KBM-7 (cell line): ENCODE results near the gene PDE8A.

Experiments
- DNase-seq: peaks from one replicate; pipeline ENCODE4 v3.0.0-alpha.2; 2015
- in situ Hi-C: fragments of 300-500 bp; cut with MboI; formaldehyde crosslinking; loops from 2 replicates; pipeline ENCODE4 v1.14.3; 2020; ENCODE audit warnings: low sequenced_read_pairs, low pct_unique_long_range_greater_than_20kb, mixed read lengths

PDE8A gene

DNA sequence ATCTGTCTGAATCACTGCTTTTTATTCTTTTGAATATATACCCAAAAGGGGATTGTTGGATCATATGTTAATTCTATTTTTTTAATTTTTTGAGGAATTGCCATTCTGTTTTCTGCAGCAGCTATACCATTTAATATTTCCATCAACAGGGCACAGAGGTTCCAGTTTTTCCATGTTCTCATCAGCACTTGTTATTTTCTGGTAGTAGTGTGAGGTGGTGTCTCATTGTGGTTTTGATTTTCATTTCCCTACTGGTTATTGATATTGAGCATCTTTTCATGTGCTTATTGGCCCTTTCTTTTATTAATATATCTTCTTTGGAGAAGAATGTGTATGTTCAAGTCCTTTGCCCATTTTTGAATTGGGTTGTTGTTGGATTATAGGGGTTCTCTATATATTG is 68.1 kb downstream of the PDE8A start:
- in situ Hi-C loops: no loop called here
- no peak for DNase-seq

DNA sequence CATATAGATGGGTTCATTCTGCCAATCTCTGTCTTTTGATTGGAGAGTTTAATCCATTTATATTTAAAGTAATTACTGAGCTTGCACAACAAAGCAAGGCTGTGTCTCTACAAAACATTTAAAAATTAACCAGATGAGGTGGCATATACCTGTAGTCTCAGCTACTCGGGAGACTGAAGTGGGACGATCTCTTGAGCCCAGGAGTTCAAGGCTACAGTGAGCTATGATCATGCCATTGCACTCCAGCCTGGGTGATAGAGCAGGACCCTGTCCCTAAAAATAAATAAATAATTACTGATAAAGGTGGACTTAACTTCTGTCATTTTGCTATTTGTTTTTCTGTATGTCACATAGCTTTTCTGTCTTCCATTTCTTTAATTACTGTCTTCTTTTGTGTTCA is 78.1 kb downstream of the PDE8A start:
- in situ Hi-C loops: no loop called here
- DNase-seq: no peak

DNA sequence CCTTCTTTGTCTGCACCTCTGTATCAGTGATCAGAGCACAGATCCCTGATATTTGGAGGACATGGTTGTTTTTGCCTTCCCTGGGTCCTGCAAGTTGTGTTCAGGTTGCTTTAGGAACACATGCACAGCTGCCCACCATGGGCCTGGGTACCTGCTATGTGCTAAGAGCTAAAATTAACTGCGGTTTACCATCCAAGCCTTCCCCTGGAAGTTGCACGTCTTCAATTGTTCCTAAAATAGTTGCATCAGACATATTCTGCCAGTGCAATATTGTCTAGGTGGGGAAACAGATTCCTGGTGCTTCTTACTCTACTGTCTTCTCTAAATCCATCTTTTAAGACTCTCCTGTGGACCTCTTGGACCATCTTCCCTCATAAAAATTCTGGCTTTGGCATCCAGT is 80.9 kb downstream of the PDE8A start:
- DNase-seq: no peak
- in situ Hi-C loops: no loop called here

DNA sequence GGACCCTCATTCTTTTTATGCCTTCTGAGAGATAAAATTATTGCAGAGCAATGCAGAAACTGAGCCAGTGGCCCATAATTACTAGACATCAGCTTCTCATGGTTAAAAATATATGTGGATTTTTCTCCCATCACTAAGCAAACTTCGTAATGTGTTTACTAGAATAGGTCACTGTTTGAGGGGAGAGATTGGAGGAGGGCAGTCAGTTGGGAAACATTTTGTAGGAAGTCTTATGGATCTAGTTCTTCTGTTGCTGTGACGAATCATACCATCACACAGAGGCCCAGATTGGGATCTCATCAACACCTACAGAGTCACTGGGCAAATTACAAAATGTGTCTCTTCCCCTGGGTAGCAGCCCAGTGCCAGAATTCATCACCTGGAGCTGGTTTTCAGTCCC is 81.4 kb downstream of the PDE8A start:
- no peak for DNase-seq
- in situ Hi-C loops: no loop called here

DNA sequence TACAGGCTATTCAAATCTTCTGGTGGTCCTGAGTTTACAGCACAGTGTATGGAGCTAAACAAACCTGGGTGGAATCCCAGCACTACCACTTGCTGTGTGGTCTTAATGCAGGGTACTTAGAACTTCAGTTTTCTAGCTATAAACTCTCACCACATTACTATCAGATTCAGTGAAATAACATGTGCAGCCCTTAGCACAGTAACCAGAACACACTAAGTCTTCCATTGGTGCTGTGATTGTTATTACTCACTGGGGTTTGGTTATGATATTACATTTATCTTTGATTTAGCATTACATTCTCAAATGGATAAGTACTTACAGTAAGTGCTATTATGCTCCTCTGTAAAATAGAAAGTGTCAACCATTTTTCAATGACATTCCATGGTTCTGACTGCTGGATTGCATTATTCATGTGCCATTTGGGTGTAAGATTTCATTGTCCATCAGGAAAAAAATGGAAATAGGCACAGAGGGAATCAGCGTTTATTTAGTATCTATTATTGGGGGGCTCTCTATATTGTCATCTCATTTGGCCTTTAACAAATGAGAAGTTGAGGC is 81.9 kb downstream of the PDE8A start:
- in situ Hi-C loops: no loop called here
- DNase-seq: no peak

DNA sequence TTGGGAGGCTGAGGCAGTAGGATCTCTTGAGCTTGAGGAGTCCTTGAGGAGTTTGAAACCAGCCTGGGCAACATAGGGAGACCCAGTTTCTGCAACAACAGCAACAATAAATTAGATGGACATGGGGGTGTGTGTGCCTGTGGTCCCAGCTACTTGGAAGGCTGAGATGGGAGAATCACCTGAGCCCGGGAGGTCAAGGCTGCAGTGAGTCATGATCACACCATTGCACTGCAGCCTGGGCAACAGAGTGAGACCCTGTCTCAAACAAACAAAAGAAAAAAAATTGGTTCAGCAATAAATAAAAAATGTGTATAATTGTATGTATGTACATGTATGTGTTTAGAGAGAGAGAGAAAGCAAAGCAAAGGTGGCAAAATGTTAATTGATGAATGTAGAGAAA is 83.1 kb downstream of the PDE8A start:
- DNase-seq: no peak
- in situ Hi-C loops: no loop called here

- no peak for DNase-seq
- in situ Hi-C loops: no loop called here
These were observed 89.4 kb downstream of the PDE8A start for GRCh38 chr15:85071061-85071460.

DNA sequence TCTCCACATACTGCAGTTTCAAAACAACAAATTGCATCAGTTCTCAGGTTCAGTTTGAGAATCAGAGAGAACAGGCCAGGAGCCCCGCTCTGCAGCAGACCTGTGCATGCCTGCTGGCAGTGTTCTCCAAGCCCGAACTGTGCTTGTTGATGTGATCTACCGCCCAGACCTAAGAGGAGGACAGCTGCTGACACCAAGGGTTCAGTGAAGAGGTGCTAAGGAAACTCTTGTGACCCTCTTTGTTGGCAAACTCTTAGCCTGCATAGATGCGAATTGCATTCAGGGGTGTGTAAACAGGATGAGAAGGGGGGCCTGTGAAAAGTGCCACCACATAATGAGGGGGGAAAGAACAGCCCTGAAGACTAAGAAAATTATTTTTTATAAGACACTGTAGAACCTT is 89.8 kb downstream of the PDE8A start:
- no peak for DNase-seq
- in situ Hi-C loops: no loop called here

GRCh38 chr15:85072917-85073316 is 91.3 kb downstream of the PDE8A start:
- in situ Hi-C loops: no loop called here

DNA sequence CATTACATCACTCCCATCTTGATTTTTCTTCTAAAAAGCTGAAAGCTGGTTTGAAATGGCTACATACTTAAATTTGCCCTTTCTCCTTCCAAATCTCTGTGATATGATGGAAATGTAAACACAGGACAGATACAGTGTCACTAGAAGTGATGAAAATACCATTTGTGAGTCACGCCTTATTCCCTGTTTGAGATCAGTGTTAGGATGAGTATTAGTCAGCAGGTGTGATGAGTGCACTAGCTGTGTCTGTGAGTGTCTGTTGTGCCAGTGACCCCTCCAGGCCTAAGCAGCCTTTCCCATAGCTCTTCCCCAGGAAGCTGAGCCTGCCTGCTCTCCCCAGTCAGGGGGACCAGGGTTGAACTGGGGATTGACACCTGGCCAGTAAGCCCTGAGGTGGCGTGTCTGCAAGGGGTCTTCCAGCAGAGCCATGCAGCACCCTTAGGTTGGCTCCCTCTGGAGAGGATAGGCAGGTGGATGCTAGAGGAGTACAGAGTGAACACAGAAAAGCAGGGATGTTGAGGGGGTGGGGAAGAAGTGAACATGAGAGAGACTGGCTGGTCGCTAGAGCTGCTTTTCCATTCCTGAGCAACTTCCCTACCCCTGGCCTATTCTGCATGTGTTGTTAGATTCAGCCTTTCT is 92.0 kb downstream of the PDE8A start:
- in situ Hi-C loops: no loop called here

More at GRCh38 chr15:85072917-85073316, 91.3 kb downstream of the PDE8A start:
- no peak for DNase-seq

DNA sequence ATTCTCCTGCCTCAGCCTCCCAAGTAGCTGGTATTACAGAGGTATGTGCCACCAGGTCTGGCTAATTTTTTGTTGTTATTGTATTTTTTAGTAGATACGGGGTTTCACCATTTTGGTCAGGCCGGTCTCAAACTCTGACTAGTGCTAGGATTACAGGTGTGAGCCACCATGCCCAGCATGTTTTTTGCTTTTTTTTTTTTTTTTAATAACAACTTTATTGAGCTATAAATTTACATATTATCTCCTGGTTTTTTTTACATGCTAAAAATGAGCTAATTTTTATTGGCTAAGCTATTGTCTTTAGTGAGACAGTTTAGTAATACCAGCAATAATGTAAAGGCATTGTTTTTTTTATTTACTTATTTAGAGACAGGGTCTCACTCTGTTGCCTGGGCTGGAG is 105.2 kb downstream of the PDE8A start:
- no peak for DNase-seq
- in situ Hi-C loops: no loop called here

More for the DNA sequence above, 92.0 kb downstream of the PDE8A start:
- no peak for DNase-seq

DNA sequence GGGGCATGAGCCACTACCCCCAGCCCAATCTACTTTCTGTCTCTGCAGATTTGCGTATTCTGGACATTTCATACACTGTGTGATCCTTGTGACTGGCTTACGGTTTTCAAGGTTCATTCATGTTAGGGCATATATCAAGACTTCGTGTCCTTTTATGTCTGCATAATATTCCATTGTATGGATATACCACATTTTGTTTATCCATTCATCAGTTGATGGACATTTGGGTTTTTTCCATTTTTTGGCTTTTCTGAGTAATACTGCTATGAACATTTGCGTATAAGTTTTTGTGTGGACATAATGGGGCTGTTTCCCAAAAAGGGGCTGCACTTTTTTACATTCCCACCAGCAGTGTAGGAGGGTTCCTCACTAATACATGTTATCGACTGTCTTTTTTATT is 106.6 kb downstream of the PDE8A start:
- in situ Hi-C loops: no loop called here

DNA sequence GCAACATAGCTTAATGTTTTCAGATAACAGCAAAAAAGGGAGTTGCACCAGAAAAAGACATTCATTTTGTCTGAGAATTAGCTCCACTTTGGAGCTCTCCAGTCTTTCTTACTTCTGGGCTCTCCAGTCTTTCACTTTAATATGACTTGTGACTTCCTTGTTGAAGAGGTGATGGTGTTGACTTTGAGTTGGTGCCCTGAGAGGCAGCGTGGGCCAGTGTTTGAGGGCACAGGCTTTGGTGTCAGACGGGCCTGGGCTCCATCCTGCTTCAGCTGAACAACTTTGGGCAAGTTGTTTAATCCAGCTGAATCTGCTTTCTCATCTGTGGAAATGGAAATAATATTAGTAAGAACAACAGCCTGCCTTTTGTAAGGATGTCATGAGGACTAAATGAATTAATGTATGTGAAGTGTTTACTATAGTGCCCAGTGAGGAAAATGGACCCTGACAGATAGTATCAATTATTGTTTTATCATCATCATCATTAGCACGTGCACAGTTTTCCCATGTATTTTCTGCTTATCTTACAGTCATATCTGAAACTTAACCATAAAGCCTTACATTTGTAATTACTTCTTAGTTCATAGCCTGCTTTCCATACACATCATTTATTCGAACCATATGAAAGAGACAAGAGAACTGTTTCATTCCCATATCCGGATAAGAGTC is 108.4 kb downstream of the PDE8A start:
- no peak for DNase-seq
- in situ Hi-C loops: no loop called here

More for the DNA sequence above, 106.6 kb downstream of the PDE8A start:
- DNase-seq: no peak

DNA sequence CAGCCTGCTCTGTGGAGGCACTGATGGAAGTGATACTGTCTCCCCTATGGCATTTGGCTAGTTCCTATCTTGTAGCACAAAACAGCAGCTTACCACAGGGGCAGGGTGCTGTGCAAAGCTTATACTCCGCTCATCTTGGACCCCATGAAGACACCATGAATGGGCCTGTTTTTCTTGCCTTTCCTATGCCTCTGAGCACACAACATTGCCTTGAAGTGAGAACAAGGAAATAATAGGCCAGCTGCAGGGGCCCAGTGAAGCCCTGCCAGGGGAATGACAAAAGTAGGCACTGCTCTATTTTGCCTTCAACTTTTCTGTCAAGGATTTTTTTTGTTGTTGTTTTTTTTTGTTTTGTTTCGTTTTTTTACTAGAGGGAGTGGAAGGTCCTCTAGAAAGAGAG is 110.3 kb downstream of the PDE8A start:
- in situ Hi-C loops: no loop called here
- DNase-seq: no peak

- DNase-seq: no peak
- in situ Hi-C loops: no loop called here
These were observed 113.0 kb downstream of the PDE8A start for GRCh38 chr15:85094685-85095084.

- in situ Hi-C loops: no loop called here
- no peak for DNase-seq
These were observed 113.9 kb downstream of the PDE8A start for GRCh38 chr15:85095566-85095965.

GRCh38 chr15:85097250-85097649 is 115.6 kb downstream of the PDE8A start:
- in situ Hi-C loops: no loop called here
- DNase-seq: no peak

DNA sequence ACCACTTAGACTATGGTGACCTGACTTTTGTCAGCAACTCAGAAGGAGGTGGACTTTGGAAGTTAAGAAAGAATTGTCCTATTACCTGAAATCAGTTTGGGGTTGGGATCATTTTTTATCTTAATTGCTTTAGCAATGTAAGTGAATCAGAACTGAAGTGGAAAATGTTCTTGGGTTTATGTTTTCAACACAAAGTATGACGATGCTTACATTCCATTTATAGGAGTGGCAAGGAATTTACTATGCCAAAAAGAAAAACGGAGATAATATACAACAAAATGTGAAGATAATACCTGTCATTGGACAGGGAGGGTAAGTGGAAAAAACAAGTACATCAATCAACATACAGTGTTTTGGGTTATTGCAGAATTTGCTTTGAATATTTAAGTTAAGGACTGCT is 116.1 kb downstream of the PDE8A start:
- no peak for DNase-seq
- in situ Hi-C loops: no loop called here

DNA sequence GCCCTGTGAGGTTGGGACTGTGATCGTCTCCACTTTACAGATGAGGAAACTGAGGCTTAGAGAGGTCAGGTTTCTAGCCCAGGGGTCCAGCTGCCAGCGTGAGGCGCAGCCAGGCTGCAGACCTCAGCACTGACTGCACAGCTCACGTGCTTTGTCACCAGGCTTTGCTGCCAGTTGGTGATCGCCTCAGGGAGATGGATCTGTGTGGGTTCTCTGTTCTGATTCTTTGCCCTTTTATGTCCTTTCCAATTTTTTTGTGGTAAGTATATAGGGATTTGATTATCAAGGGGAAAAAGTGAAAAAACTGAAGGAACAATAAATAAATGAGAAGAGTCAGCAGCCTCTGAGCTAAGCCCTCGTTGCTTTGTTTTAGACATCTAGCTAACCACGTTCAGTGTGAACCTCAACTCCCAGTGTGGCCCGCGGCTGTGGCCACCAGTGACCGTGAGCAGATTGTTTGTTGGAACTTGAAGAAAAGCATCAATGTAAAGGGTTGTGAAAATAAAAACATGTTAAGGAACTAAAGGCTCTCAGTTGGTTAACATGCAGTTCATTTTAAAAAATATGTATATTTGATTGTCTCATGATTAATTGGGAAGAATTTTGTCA is 117.6 kb downstream of the PDE8A start:
- in situ Hi-C loops: no loop called here
- no peak for DNase-seq

DNA sequence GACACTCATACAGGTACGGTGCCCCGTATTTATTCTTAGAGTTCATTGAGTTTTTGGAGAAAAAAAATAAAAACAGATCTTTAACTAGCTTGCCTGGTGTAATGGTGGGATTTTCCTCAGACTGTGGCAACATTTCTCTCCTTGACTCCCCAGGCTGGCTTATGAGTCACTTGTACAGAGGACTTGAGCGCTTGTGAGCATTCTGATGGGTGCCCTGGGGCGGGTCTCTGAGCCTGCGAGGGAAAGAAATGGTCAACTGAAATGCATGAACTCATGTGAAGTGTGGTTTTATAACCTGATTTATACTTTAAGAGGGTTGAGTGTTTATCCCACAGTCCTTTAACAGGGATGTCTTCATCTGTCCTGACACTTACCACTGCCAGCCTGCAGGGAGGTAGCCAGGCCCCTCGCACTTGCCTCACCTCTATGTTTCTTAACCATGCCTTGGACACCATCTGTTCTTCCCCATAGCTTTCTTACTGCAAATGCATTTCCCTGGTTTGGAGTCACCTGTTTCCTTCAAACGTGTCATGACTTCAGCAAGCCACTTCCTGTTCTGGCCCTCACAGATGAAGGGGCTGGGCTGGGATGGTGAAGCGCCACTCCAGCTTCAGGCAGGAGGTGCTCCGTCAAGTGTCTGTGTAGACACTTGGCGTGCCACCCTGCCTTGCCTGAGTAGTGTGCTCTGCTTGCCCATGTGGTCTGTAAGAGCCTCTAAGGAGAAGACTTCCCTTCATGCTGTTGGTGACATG is 118.7 kb downstream of the PDE8A start:
- peak; percentile 86 for DNase-seq
- in situ Hi-C loops: no loop called here
